Measurements from ENCODE around the gene IL25. TPM values are rescaled to one million over a fixed set of nuclear protein-coding genes. Genes with fewer than 3 reads are reported as not detected.
"Not testable (repeated sequence)": the region's sequence is repeated elsewhere in the genome, so short reads cannot be mapped to it uniquely, and the experiment has no call there.

IL25 gene
- total RNA-seq, 1 donor from 2014 or later: not detected

DNA sequence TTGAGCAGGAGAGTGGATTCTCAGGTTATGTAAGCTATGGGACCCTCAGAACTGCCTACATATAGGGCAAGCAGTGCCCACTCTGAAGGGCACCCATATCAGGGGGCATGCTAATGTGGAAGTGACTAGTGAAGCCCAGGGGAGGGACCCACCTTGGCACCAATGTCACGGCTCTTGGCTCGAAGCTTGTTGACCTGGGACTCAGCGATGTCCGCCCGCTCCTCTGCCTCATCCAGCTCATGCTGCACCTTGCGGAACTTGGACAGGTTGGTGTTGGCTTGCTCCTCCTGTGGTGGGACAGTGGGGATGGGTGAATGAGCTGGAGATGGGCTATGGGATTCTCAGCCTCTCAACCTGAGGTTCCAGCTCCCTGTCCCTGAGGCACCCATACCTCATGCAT lies 9.7 kb downstream of the IL25 start:
- intact Hi-C loops (cut with DNase I): no loop called here
- ATAC-seq (no peak), DNase-seq (no peak)
- Histone ChIP-seq H3K27ac (no peak overlapping the region), H3K36me3 (no peaks in the 10 kb centered on the region), H3K4me3 (no peak overlapping the region), H3K9me3 (no peaks in the 10 kb centered on the region), H3K27me3 (no peaks in the 10 kb centered on the region), H3K4me1 (no peaks in the 10 kb centered on the region)
- TF ChIP-seq, protein P1, sequence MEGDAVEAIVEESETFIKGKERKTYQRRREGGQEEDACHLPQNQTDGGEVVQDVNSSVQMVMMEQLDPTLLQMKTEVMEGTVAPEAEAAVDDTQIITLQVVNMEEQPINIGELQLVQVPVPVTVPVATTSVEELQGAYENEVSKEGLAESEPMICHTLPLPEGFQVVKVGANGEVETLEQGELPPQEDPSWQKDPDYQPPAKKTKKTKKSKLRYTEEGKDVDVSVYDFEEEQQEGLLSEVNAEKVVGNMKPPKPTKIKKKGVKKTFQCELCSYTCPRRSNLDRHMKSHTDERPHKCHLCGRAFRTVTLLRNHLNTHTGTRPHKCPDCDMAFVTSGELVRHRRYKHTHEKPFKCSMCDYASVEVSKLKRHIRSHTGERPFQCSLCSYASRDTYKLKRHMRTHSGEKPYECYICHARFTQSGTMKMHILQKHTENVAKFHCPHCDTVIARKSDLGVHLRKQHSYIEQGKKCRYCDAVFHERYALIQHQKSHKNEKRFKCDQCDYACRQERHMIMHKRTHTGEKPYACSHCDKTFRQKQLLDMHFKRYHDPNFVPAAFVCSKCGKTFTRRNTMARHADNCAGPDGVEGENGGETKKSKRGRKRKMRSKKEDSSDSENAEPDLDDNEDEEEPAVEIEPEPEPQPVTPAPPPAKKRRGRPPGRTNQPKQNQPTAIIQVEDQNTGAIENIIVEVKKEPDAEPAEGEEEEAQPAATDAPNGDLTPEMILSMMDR (IDR thresholded peaks at IDR 0.05): no peak

- Histone ChIP-seq H3K4me1 (no peaks in the 10 kb centered on the region), H3K9me3 (no peaks in the 10 kb centered on the region), H3K4me3 (no peak overlapping the region), H3K27ac (no peak overlapping the region), H3K27me3 (no peaks in the 10 kb centered on the region), H3K36me3 (no peaks in the 10 kb centered on the region)
- intact Hi-C loops (cut with DNase I): no loop called here
- no peak for ATAC-seq
- TF ChIP-seq, protein P1 (IDR thresholded peaks at IDR 0.05): no peak
- no peak for DNase-seq
Observed at GRCh38 chr14:23382731-23383440, 10.3 kb downstream of the IL25 start.

DNA sequence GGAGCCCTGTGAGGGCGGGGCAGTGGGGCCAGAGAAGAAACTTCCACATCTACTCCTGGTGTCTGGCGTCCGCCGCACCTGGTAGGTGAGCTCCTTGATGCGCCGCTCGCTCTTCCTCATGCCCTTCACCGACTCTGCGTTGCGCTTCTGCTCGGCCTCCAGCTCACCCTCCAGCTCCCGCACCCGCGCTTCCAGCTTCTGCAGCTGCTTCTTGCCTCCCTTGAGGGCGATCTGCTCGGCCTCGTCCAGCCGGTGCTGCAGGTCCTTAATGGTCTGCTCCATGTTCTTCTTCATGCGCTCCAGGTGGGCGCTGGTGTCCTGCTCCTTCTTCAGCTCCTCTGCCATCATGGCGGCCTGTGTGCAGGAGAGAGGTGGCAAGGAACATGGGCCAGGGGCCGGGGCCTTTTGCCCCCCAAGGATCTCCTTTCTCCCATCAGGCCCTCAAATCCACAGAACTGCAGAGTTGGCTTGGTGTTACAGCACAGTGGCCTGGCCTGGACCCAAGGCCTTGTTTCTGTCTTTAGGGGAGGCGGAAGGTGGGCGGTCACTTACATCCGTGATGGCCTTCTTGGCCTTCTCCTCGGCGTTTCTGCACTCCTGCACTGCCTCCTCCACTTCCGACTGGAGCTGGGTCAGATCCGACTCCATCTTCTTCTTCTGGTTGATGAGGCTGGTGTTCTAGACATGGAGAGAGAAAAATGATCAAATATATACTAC lies 11.9 kb downstream of the IL25 start:
- no peaks in the 10 kb centered on the region for H3K9me3 ChIP-seq
- no peaks in the 10 kb centered on the region for H3K27me3 ChIP-seq
- H3K4me3 ChIP-seq: no peak overlapping the region
- H3K36me3 ChIP-seq: no peaks in the 10 kb centered on the region
- ATAC-seq (no peak), DNase-seq (no peak)
- no peak overlapping the region for H3K27ac ChIP-seq
- TF ChIP-seq, protein P1 (IDR thresholded peaks at IDR 0.05): no peak
- intact Hi-C loops (cut with DNase I): no loop called here
- no peaks in the 10 kb centered on the region for H3K4me1 ChIP-seq

- TF ChIP-seq, protein P1 (IDR thresholded peaks at IDR 0.05): no peak
- H3K27ac ChIP-seq: no peak overlapping the region
- H3K36me3 ChIP-seq: no peaks in the 10 kb centered on the region
- no peaks in the 10 kb centered on the region for H3K4me1 ChIP-seq
- intact Hi-C loops (cut with DNase I): no loop called here
- no peak overlapping the region for H3K4me3 ChIP-seq
- no peaks in the 10 kb centered on the region for H3K9me3 ChIP-seq
- no peak for DNase-seq
- H3K27me3 ChIP-seq: no peaks in the 10 kb centered on the region
- ATAC-seq: no peak
Observed at GRCh38 chr14:23385244-23385641, 12.6 kb downstream of the IL25 start.

GRCh38 chr14:23385642-23386265 lies 13.1 kb downstream of the IL25 start:
- DNase-seq: no peak
- intact Hi-C loops (cut with DNase I): no loop called here

DNA sequence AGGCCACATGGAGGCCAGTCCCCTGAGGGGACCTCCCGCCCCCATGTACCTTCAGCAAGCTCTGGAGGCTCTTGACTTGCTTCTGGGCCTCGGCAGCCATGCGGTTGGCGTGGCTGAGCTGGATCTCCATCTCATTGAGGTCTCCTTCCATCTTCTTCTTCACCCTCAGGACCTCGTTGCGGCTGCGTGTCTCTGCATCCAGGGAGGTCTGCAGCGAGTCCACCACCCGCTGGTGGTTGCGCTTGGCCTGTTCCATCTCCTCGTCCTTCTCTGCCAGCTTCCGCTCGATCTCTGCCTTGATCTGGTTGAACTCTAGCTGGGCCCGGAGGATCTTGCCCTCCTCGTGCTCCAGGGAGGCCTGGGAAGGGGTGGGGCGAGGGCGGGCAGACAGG lies 13.7 kb downstream of the IL25 start:
- H3K4me1 ChIP-seq; DNase-seq; H3K9me3 ChIP-seq; H3K27me3 ChIP-seq; ATAC-seq; H3K4me3 ChIP-seq; H3K36me3 ChIP-seq; H3K27ac ChIP-seq; intact Hi-C loops (cut with DNase I): not testable (repeated sequence)

More at GRCh38 chr14:23385642-23386265, 13.1 kb downstream of the IL25 start:
- no peak for ATAC-seq
- no peak overlapping the region for H3K4me3 ChIP-seq
- H3K27ac ChIP-seq: no peak overlapping the region
- no peaks in the 10 kb centered on the region for H3K36me3 ChIP-seq
- H3K9me3 ChIP-seq: no peaks in the 10 kb centered on the region
- TF ChIP-seq, protein P1 (IDR thresholded peaks at IDR 0.05): no peak
- H3K4me1 ChIP-seq: no peaks in the 10 kb centered on the region
- no peaks in the 10 kb centered on the region for H3K27me3 ChIP-seq
